ENCODE results near the gene RRP9. TPM values are rescaled to one million over a fixed set of nuclear protein-coding genes. Genes with fewer than 3 reads are reported as not detected.
"Not testable (repeated sequence)": the region's sequence is repeated elsewhere in the genome, so short reads cannot be mapped to it uniquely, and the experiment has no call there.

The RRP9 gene
- total RNA-seq, 1 donor from 2014 or later, result 10.5 TPM

- H3K4me2 ChIP-seq, result no peak overlapping the region
- H3K9me3 Mint-ChIP-seq, result peaks cover 26% of the 10 kb centered on the region
- no peak for DNase-seq (ENCODE audit: low spot score)
Observed at GRCh38 chr3:51904034-51904823, 37.5 kb downstream of the RRP9 start.

GRCh38 chr3:51902361-51902760 lies 39.3 kb downstream of the RRP9 start:
- not testable (repeated sequence) for H3K27ac ChIP-seq

More at GRCh38 chr3:51904034-51904823, 37.5 kb downstream of the RRP9 start:
- Mint-ChIP-seq H3K4me3 (no peak overlapping the region), H3K4me1 (no peaks in the 10 kb centered on the region), H3K27ac (peak overlapping the region; percentile 7), H3K27me3 (ENCODE audit: insufficient read depth, low read depth) (peaks cover 18% of the 10 kb centered on the region), H3K36me3 (peaks cover 2% of the 10 kb centered on the region)
- Histone ChIP-seq H3K4me1 (no peaks in the 10 kb centered on the region), H3K36me3 (no peaks in the 10 kb centered on the region), H3K9ac (no peak overlapping the region), H3K4me3 (no peak overlapping the region), H4K20me1 (ENCODE audit: low read depth) (no peaks in the 10 kb centered on the region), H3K9me3 (ENCODE audit: low read depth) (no peaks in the 10 kb centered on the region), H3K79me2 (ENCODE audit: low read depth) (no peaks in the 10 kb centered on the region), H3K27ac (no peak overlapping the region), H3K27me3 (no peaks in the 10 kb centered on the region), H2AFZ (replicated peaks) (no peak overlapping the region), H3F3A (ENCODE audit: low read depth) (no peaks in the 10 kb centered on the region)
- TF ChIP-seq EZH2phosphoT487 (IDR thresholded peaks at IDR 0.05), result no peak
- no peak for TF ChIP-seq EZH2 (IDR thresholded peaks at IDR 0.05)
- TF ChIP-seq CTCF (IDR thresholded peaks at IDR 0.05), result no peak

GRCh38 chr3:51900043-51900442 lies 41.7 kb downstream of the RRP9 start:
- H3K9ac ChIP-seq; H3K4me2 ChIP-seq; H2AFZ ChIP-seq (replicated peaks); H3K4me3 ChIP-seq; H3K79me2 ChIP-seq (ENCODE audit: low read depth); H3K4me1 Mint-ChIP-seq; H3K9me3 Mint-ChIP-seq; H4K20me1 ChIP-seq (ENCODE audit: low read depth); DNase-seq (ENCODE audit: low spot score); H3K36me3 ChIP-seq; H3K4me1 ChIP-seq; H3K27me3 ChIP-seq; H3K4me3 Mint-ChIP-seq; H3F3A ChIP-seq (ENCODE audit: low read depth); H3K9me3 ChIP-seq (ENCODE audit: low read depth); H3K27ac Mint-ChIP-seq; H3K36me3 Mint-ChIP-seq; H3K27ac ChIP-seq: not testable (repeated sequence)
- H3K27me3 Mint-ChIP-seq (ENCODE audit: insufficient read depth, low read depth), result peaks cover 13% of the 10 kb centered on the region

More at GRCh38 chr3:51902361-51902760, 39.3 kb downstream of the RRP9 start:
- H4K20me1 ChIP-seq (ENCODE audit: low read depth); H2AFZ ChIP-seq (replicated peaks); H3F3A ChIP-seq (ENCODE audit: low read depth); H3K9ac ChIP-seq; H3K4me1 Mint-ChIP-seq; H3K4me3 Mint-ChIP-seq; H3K79me2 ChIP-seq (ENCODE audit: low read depth); H3K4me1 ChIP-seq; H3K4me3 ChIP-seq; H3K9me3 ChIP-seq (ENCODE audit: low read depth); H3K36me3 Mint-ChIP-seq; H3K36me3 ChIP-seq; H3K27ac Mint-ChIP-seq; H3K4me2 ChIP-seq; H3K27me3 ChIP-seq; DNase-seq (ENCODE audit: low spot score): not testable (repeated sequence)
- H3K9me3 Mint-ChIP-seq, result peaks cover 19% of the 10 kb centered on the region
- peaks cover 19% of the 10 kb centered on the region for H3K27me3 Mint-ChIP-seq (ENCODE audit: insufficient read depth, low read depth)

- Histone ChIP-seq H3K79me2 (ENCODE audit: low read depth) (no peaks in the 10 kb centered on the region), H3K4me3 (no peak overlapping the region), H3K9me3 (ENCODE audit: low read depth) (no peaks in the 10 kb centered on the region), H2AFZ (replicated peaks) (peak overlapping the region; percentile 50), H3K36me3 (no peaks in the 10 kb centered on the region), H3K4me2 (no peak overlapping the region), H4K20me1 (ENCODE audit: low read depth) (no peaks in the 10 kb centered on the region), H3F3A (ENCODE audit: low read depth) (no peaks in the 10 kb centered on the region), H3K4me1 (no peaks in the 10 kb centered on the region), H3K27me3 (no peaks in the 10 kb centered on the region), H3K9ac (no peak overlapping the region), H3K27ac (no peak overlapping the region)
- H3K4me1 Mint-ChIP-seq, result peaks cover 2% of the 10 kb centered on the region
- H3K27me3 Mint-ChIP-seq (ENCODE audit: insufficient read depth, low read depth), result peaks cover 8% of the 10 kb centered on the region
- no peak overlapping the region for H3K4me3 Mint-ChIP-seq
- no peaks in the 10 kb centered on the region for H3K9me3 Mint-ChIP-seq
- no peak for DNase-seq (ENCODE audit: low spot score)
- no peak for TF ChIP-seq CTCF (IDR thresholded peaks at IDR 0.05)
- TF ChIP-seq EZH2phosphoT487 (IDR thresholded peaks at IDR 0.05), result no peak
- TF ChIP-seq EZH2 (IDR thresholded peaks at IDR 0.05), result no peak
- no peak overlapping the region for H3K27ac Mint-ChIP-seq
- no peaks in the 10 kb centered on the region for H3K36me3 Mint-ChIP-seq
Observed at GRCh38 chr3:51897391-51897790, 44.3 kb downstream of the RRP9 start.

Measured in neural progenitor cell (in vitro differentiated cells).